SK-N-SH (cell line): ENCODE measurements around the gene MGAT4B. TPM values are rescaled to one million over a fixed set of nuclear protein-coding genes. Genes with fewer than 3 reads are reported as not detected.

Source experiments
- CTCF ChIA-PET: fragments of 300-600, 350-600 bp; formaldehyde crosslinking; extraction: SDS; loops from one replicate; lab custom pipeline; 2021; lab: Yijun Ruan, JAX
- POLR2A ChIA-PET: fragments of 350-600 bp; sonication (Branson Sonifier 250); formaldehyde crosslinking; extraction: SDS; loops from one replicate; lab custom pipeline; 2020; ENCODE audit warnings: antibody characterized with exemption, inconsistent platforms; lab: Yijun Ruan, JAX
- DNase-seq: peaks from one replicate; pipeline ENCODE4 v3.0.0; 2012
- H2AFZ ChIP-seq: fragments of 200-600 bp; sonication (generic); 2 replicates; pipeline ENCODE4 v1.8.1; 2016; ENCODE audit warnings: antibody characterized with exemption, mild to moderate bottlenecking, low read depth
- H3F3A ChIP-seq: fragments of 200-600 bp; sonication (generic); replicated peaks from 2 replicates; pipeline ENCODE3; 2016; ENCODE audit warnings: antibody characterized with exemption, mild to moderate bottlenecking; ENCODE audit not compliant: insufficient read depth
- H3K27ac ChIP-seq, 2 experiments: fragments of 200-500 bp in 1 of 2; fragments of 200-600 bp in 1 of 2; sonication (Bioruptor generic) in 1 of 2; sonication (generic), shearing (Covaris generic) in 1 of 2; 2 replicates each; pipeline versions ENCODE4 v1.5.1 to v1.6.1; 2014 to 2016; ENCODE audit warnings: low read depth in 2 of 2, inconsistent platforms in 1 of 2, low read length in 1 of 2, mild to moderate bottlenecking in 1 of 2, mixed read lengths in 1 of 2
- H3K27me3 ChIP-seq: fragments of 200-600 bp; sonication (generic), shearing (Covaris generic); 2 replicates; pipeline ENCODE4 v1.6.1; 2016; ENCODE audit warnings: mixed run types; ENCODE audit not compliant: insufficient read depth
- H3K36me3 ChIP-seq, 2 experiments: fragments of 200-500 bp in 1 of 2; fragments of 200-600 bp in 1 of 2; sonication (Bioruptor generic) in 1 of 2; sonication (generic) in 1 of 2; replicated peaks in 1 of 2; 2 replicates each; pipeline versions ENCODE3 to v1.5.1; 2014 to 2016; ENCODE audit warnings: low read length in 1 of 2, mild to moderate bottlenecking in 1 of 2; ENCODE audit not compliant: insufficient read depth in 2 of 2, control insufficient read depth in 1 of 2
- H3K4me1 ChIP-seq, 2 experiments: fragments of 200-500 bp in 1 of 2; fragments of 200-600 bp in 1 of 2; sonication (Bioruptor generic) in 1 of 2; sonication (generic), shearing (Covaris generic) in 1 of 2; 2 replicates each; pipeline versions ENCODE4 v1.5.1 to v1.6.1; 2014 to 2016; ENCODE audit warnings: low read depth in 1 of 2, low read length in 1 of 2, mixed run types in 1 of 2; ENCODE audit not compliant: insufficient read depth in 2 of 2, control insufficient read depth in 1 of 2
- H3K4me2 ChIP-seq: fragments of 200-600 bp; sonication (generic), shearing (Covaris generic); 2 replicates; pipeline ENCODE4 v1.6.1; 2017; ENCODE audit warnings: mixed run types
- H3K4me3 ChIP-seq, 2 experiments: fragments of 200-500 bp in 1 of 2; fragments of 200-600 bp in 1 of 2; sonication (Bioruptor generic) in 1 of 2; sonication (generic), shearing (Covaris generic) in 1 of 2; 2 replicates each; pipeline versions ENCODE4 v1.5.1 to v1.8.1; 2014 to 2016; ENCODE audit warnings: low read depth in 2 of 2, inconsistent platforms in 1 of 2, low read length in 1 of 2, mild to moderate bottlenecking in 1 of 2, mixed read lengths in 1 of 2, moderate library complexity in 1 of 2
- H3K79me2 ChIP-seq: fragments of 200-600 bp; sonication (generic); 2 replicates; pipeline ENCODE4 v1.8.1; 2017; ENCODE audit warnings: mild to moderate bottlenecking; ENCODE audit not compliant: insufficient read depth
- H3K9ac ChIP-seq: fragments of 200-600 bp; sonication (generic); 2 replicates; pipeline ENCODE4 v1.6.1; 2017; ENCODE audit warnings: mixed run types
- H3K9me2 ChIP-seq: fragments of 200-600 bp; sonication (generic); 2 replicates; pipeline ENCODE4 v1.6.1; 2017; ENCODE audit warnings: mixed run types
- H3K9me3 ChIP-seq: fragments of 200-600 bp; sonication (generic); 2 replicates; pipeline ENCODE4 v1.6.1; 2017; ENCODE audit warnings: mixed run types, mild to moderate bottlenecking, moderate library complexity
- H4K20me1 ChIP-seq: fragments of 200-600 bp; sonication (generic); 2 replicates; pipeline ENCODE4 v1.6.1; 2017; ENCODE audit warnings: mild to moderate bottlenecking, mixed run types; ENCODE audit not compliant: insufficient read depth
- CHD2 ChIP-seq: fragments of 150-350 bp; IDR thresholded peaks from 2 replicates; pipeline ENCODE4 v1.6.1; 2018; ENCODE audit warnings: low read length; ENCODE audit not compliant: partially characterized antibody
- EZH2phosphoT487 ChIP-seq: fragments of 200-600 bp; sonication (generic); IDR thresholded peaks from 2 replicates; pipeline ENCODE4 v1.6.1; 2017; ENCODE audit warnings: low read depth, mixed run types, mild to moderate bottlenecking, antibody characterized with exemption, moderate library complexity, borderline replicate concordance
- FOSL2 ChIP-seq: IDR thresholded peaks from 2 replicates; pipeline ENCODE4 v1.4.0; 2012; ENCODE audit warnings: low read depth, mild to moderate bottlenecking, moderate library complexity, borderline replicate concordance
- GATA2 ChIP-seq: sonication (generic); formaldehyde crosslinking; IDR thresholded peaks from 2 replicates; pipeline ENCODE4 v1.5.0; 2020; ENCODE audit warnings: mild to moderate bottlenecking, missing genetic modification reagents
- RFX5 ChIP-seq: IDR thresholded peaks from 2 replicates; pipeline ENCODE4 v1.6.1; 2012; ENCODE audit warnings: mild to moderate bottlenecking, improper control_type of control experiment, low read length
- SMC3 ChIP-seq: IDR thresholded peaks from 2 replicates; pipeline ENCODE4 v1.6.1; 2012; ENCODE audit warnings: low read depth, low read length, improper control_type of control experiment
- YY1 ChIP-seq: IDR thresholded peaks from 2 replicates; pipeline ENCODE4 v1.4.0; 2012; ENCODE audit warnings: low read depth, mild to moderate bottlenecking
- WGBS: methylation state at CpG from one replicate; pipeline ENCODE4 v1.1.6; 2017; ENCODE audit warnings: low lambda C conversion rate; 5-methylcytosine and 5-hydroxymethylcytosine counted together
- polyA plus RNA-seq, 3 experiments: library from polyadenylated mRNA; depleted of rRNA; stranded (reverse); fragments of >200 nt; gene quantifications; 2 replicates each; pipeline ENCODE4 v1.2.3, GENCODE V29; 2012
- TF ChIP-seq, protein P1 (sequence below): IDR thresholded peaks from 2 replicates; pipeline ENCODE4 v1.6.1; 2012; ENCODE audit warnings: mild to moderate bottlenecking, low read depth, low read length, moderate library complexity
- TF ChIP-seq, protein P2 (sequence below): fragments of 150-350 bp; IDR thresholded peaks from 2 replicates; pipeline ENCODE4 v1.6.1; 2017; ENCODE audit warnings: antibody characterized with exemption, low read length, low read depth, borderline replicate concordance
- TF ChIP-seq, protein P3 (sequence below): IDR thresholded peaks from 2 replicates; pipeline ENCODE4 v1.4.0; 2012; ENCODE audit warnings: low read depth

Gene MGAT4B
- polyA plus RNA-seq, 1 of the 3 experiments (the other 2 are of a cell fraction), result 190 TPM

DNA sequence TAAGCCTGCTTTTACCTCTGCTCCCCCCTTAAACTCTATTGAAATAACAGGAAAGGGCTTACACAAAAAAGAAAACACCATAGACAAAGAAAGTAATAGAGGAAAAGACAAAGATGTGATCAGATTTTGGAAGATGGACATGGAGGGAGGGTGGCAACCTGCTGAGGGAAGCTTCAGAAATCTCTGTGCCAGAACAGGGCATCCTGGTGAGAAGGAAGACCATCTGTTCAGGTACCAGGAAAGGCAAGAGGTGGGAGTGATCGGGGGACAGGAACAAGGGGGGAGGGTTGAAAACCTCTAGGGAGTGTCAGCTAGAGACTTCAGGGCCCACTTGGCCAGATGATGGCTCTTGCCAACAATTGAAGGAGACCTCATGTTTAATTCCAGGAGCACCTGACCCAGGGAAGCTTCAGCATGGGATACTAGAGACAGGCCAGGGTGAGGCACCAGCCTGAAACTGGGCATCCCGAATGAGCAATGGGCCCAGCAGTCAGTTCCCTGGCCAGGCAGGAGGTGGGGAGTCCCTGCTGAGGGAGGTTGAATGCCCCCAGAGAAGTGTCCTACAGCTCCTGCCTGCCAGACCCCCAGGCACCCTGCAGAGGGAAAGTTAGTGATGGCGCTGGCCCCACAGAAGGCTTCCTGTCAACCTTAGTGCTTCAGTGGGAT, 22.2 kb upstream of the MGAT4B start (continued):
- TF ChIP-seq EZH2phosphoT487, result no peak
- TF ChIP-seq, all 33 proteins: peak for 0

DNA sequence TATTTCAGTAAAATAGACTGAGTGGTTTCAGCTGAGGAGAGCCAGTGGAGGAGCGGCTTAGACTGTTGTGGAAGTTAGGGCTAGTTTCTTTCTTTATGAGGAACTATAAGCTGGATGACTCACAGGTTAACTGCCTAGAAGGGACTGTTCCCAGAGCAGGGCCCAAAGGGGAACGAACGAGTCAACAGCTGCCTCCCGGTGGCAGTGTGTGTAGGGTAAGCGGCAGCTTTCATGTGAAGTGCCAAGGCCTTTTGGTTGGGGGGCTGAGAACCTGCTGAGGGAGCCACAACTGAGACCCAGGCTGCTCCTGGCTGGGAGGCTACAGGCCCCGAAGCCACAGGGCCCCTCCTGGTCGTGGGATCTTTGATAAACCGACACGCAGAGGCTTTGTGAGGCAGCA, 21.0 kb upstream of the MGAT4B start:
- no peak overlapping the region for H2AFZ ChIP-seq
- peak; percentile 12 for DNase-seq
- H3F3A ChIP-seq, result peaks cover 23% of the 10 kb centered on the region
- H3K4me2 ChIP-seq, result 0 out of 2 replicates have a peak overlapping the region, but pooled peaks have one; percentile 4
- no peak overlapping the region for H3K4me3 ChIP-seq
- peak; percentile 27; the same call in 1 of the 2 replicates for TF ChIP-seq FOSL2
- TF ChIP-seq, protein P1, sequence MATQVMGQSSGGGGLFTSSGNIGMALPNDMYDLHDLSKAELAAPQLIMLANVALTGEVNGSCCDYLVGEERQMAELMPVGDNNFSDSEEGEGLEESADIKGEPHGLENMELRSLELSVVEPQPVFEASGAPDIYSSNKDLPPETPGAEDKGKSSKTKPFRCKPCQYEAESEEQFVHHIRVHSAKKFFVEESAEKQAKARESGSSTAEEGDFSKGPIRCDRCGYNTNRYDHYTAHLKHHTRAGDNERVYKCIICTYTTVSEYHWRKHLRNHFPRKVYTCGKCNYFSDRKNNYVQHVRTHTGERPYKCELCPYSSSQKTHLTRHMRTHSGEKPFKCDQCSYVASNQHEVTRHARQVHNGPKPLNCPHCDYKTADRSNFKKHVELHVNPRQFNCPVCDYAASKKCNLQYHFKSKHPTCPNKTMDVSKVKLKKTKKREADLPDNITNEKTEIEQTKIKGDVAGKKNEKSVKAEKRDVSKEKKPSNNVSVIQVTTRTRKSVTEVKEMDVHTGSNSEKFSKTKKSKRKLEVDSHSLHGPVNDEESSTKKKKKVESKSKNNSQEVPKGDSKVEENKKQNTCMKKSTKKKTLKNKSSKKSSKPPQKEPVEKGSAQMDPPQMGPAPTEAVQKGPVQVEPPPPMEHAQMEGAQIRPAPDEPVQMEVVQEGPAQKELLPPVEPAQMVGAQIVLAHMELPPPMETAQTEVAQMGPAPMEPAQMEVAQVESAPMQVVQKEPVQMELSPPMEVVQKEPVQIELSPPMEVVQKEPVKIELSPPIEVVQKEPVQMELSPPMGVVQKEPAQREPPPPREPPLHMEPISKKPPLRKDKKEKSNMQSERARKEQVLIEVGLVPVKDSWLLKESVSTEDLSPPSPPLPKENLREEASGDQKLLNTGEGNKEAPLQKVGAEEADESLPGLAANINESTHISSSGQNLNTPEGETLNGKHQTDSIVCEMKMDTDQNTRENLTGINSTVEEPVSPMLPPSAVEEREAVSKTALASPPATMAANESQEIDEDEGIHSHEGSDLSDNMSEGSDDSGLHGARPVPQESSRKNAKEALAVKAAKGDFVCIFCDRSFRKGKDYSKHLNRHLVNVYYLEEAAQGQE, result no peak
- TF ChIP-seq RFX5, result no peak
- peaks cover 75% of the 10 kb centered on the region for H3K79me2 ChIP-seq
- H4K20me1 ChIP-seq, result peaks cover 81% of the 10 kb centered on the region
- no peaks in the 10 kb centered on the region for H3K9me2 ChIP-seq
- no peaks in the 10 kb centered on the region for H3K9me3 ChIP-seq
- no peak overlapping the region for H3K9ac ChIP-seq
- ChIA-PET POLR2A (no interaction called here), CTCF (no interaction called here)
- H3K4me1 ChIP-seq, result peaks cover 4 to 5% of the 10 kb centered on the region in 2 experiments; a peak in 3 of 4 replicates
- H3K36me3 ChIP-seq, result peaks cover 72 to 90% of the 10 kb centered on the region in 2 experiments
- 72% methylated on average over 9 of the region's 9 CpGs for WGBS
- no peaks in the 10 kb centered on the region for H3K27me3 ChIP-seq
- 0 out of 4 replicates have a peak overlapping the region, but pooled peaks of 1 of the 2 experiments have one; percentile 15 for H3K27ac ChIP-seq

DNA sequence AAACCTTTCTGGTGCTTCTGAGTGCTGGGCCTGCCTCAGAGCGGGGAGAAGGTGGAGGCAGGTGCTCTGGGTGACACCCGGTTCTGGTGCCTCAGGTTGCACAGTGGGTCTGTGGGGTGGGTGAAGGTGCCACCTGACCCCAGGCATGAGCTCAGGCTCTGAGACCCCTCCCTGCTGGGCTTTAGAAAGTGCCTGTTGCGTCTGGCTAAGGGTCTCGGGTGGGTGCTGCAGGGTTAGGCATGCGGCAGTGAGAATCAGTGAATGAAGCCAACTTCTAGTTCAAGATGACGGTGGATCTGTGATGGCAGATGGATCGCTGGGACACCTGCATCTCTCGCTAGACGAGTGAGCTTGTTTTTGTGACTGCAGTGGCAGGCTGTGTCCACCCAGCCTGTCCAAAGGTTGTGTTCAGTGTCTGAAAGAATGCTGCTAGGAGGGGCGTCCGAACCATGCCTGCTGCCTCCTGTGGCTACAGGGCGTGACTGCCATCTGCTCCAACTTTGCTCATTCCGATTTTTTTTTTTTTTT, 19.1 kb upstream of the MGAT4B start:
- Histone ChIP-seq H3K4me3 (no peak overlapping the region), H3F3A (peaks cover 15% of the 10 kb centered on the region), H3K9me2 (no peaks in the 10 kb centered on the region), H4K20me1 (peaks cover 83% of the 10 kb centered on the region), H3K4me2 (no peak overlapping the region), H2AFZ (no peak overlapping the region), H3K79me2 (peaks cover 88% of the 10 kb centered on the region), H3K4me1 (peaks cover 8 to 13% of the 10 kb centered on the region in 2 experiments), H3K9me3 (no peaks in the 10 kb centered on the region), H3K27ac (no peak overlapping the region), H3K36me3 (peaks cover 64 to 75% of the 10 kb centered on the region in 2 experiments), H3K9ac (no peak overlapping the region), H3K27me3 (no peaks in the 10 kb centered on the region)
- TF ChIP-seq YY1 (no peak), GATA2 (CRISPR knock-in tag) (no peak), CHD2 (no peak), SMC3 (no peak)
- TF ChIP-seq, protein P2, sequence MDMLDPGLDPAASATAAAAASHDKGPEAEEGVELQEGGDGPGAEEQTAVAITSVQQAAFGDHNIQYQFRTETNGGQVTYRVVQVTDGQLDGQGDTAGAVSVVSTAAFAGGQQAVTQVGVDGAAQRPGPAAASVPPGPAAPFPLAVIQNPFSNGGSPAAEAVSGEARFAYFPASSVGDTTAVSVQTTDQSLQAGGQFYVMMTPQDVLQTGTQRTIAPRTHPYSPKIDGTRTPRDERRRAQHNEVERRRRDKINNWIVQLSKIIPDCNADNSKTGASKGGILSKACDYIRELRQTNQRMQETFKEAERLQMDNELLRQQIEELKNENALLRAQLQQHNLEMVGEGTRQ, result no peak
- TF ChIP-seq, protein P3, sequence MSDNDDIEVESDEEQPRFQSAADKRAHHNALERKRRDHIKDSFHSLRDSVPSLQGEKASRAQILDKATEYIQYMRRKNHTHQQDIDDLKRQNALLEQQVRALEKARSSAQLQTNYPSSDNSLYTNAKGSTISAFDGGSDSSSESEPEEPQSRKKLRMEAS, result no peak
- WGBS, result 83% methylated on average over 13 of the region's 13 CpGs
- POLR2A ChIA-PET, result no interaction called here
- peak; percentile 36 for DNase-seq
- CTCF ChIA-PET, result interaction anchor here (1.0 to 2.0 kb wide), 2 partner anchors 12 to 23 kb away, joined by 3 to 5 read pairs; no protein-coding TSS in a partner anchor
